ENCODE results near the gene AGK.
"Not testable (repeated sequence)": the region's sequence is repeated elsewhere in the genome, so short reads cannot be mapped to it uniquely, and the experiment has no call there.

AGK gene

GRCh38 chr7:141557360-141557759 is 6.2 kb downstream of the AGK start:
- peaks cover 37% of the 10 kb centered on the region for H3K36me3 ChIP-seq (ENCODE audit: control insufficient read depth, insufficient read depth, low read length)
- H3K4me1 ChIP-seq (ENCODE audit: control insufficient read depth, insufficient read depth, low read length): no peaks in the 10 kb centered on the region
- no peak overlapping the region for H3K4me3 ChIP-seq (ENCODE audit: low read depth, low read length)
- no peak overlapping the region for H3K9ac ChIP-seq (ENCODE audit: low read depth, low read length)
- H3K27ac ChIP-seq (ENCODE audit: low read depth, low read length): no peak overlapping the region
- peaks cover 7% of the 10 kb centered on the region; the same call in 1 of the 2 replicates for H3K9me3 ChIP-seq (ENCODE audit: control insufficient read depth, insufficient read depth, low read length)
- no peaks in the 10 kb centered on the region for H3K27me3 ChIP-seq (ENCODE audit: control insufficient read depth, insufficient read depth, low read length)

- not testable (repeated sequence) for H3K27me3 ChIP-seq (ENCODE audit: control insufficient read depth, insufficient read depth, low read length); H3K4me1 ChIP-seq (ENCODE audit: control insufficient read depth, insufficient read depth, low read length); H3K27ac ChIP-seq (ENCODE audit: low read depth, low read length); H3K9me3 ChIP-seq (ENCODE audit: control insufficient read depth, insufficient read depth, low read length); H3K9ac ChIP-seq (ENCODE audit: low read depth, low read length); H3K4me3 ChIP-seq (ENCODE audit: low read depth, low read length)
- H3K36me3 ChIP-seq (ENCODE audit: control insufficient read depth, insufficient read depth, low read length): peaks cover 37% of the 10 kb centered on the region
Measured at GRCh38 chr7:141557831-141558531, 6.8 kb downstream of the AGK start.

GRCh38 chr7:141558544-141559183 is 7.5 kb downstream of the AGK start:
- peaks cover under 1% of the 10 kb centered on the region; the same call in 1 of the 2 replicates for H3K4me1 ChIP-seq (ENCODE audit: control insufficient read depth, insufficient read depth, low read length)
- H3K9ac ChIP-seq (ENCODE audit: low read depth, low read length): no peak overlapping the region
- H3K9me3 ChIP-seq (ENCODE audit: control insufficient read depth, insufficient read depth, low read length): peaks cover 7% of the 10 kb centered on the region; the same call in 1 of the 2 replicates
- no peaks in the 10 kb centered on the region for H3K27me3 ChIP-seq (ENCODE audit: control insufficient read depth, insufficient read depth, low read length)
- no peak overlapping the region for H3K27ac ChIP-seq (ENCODE audit: low read depth, low read length)
- H3K4me3 ChIP-seq (ENCODE audit: low read depth, low read length): no peak overlapping the region
- peaks cover 33% of the 10 kb centered on the region for H3K36me3 ChIP-seq (ENCODE audit: control insufficient read depth, insufficient read depth, low read length)

- no peak overlapping the region for H3K9ac ChIP-seq (ENCODE audit: low read depth, low read length)
- peaks cover 6% of the 10 kb centered on the region; the same call in 1 of the 2 replicates for H3K4me1 ChIP-seq (ENCODE audit: control insufficient read depth, insufficient read depth, low read length)
- H3K27me3 ChIP-seq (ENCODE audit: control insufficient read depth, insufficient read depth, low read length): no peaks in the 10 kb centered on the region
- peaks cover 7% of the 10 kb centered on the region; the same call in 1 of the 2 replicates for H3K9me3 ChIP-seq (ENCODE audit: control insufficient read depth, insufficient read depth, low read length)
- H3K4me3 ChIP-seq (ENCODE audit: low read depth, low read length): no peak overlapping the region
- H3K36me3 ChIP-seq (ENCODE audit: control insufficient read depth, insufficient read depth, low read length): peaks cover 33% of the 10 kb centered on the region
- no peak overlapping the region for H3K27ac ChIP-seq (ENCODE audit: low read depth, low read length)
Measured at GRCh38 chr7:141559961-141560360, 8.8 kb downstream of the AGK start.

- H3K4me1 ChIP-seq (ENCODE audit: control insufficient read depth, insufficient read depth, low read length): peaks cover 6% of the 10 kb centered on the region; the same call in 1 of the 2 replicates
- H3K9me3 ChIP-seq (ENCODE audit: control insufficient read depth, insufficient read depth, low read length): peaks cover 7% of the 10 kb centered on the region; the same call in 1 of the 2 replicates
- no peaks in the 10 kb centered on the region for H3K27me3 ChIP-seq (ENCODE audit: control insufficient read depth, insufficient read depth, low read length)
- H3K4me3 ChIP-seq (ENCODE audit: low read depth, low read length): no peak overlapping the region
- H3K27ac ChIP-seq (ENCODE audit: low read depth, low read length): no peak overlapping the region
- peaks cover 26% of the 10 kb centered on the region for H3K36me3 ChIP-seq (ENCODE audit: control insufficient read depth, insufficient read depth, low read length)
- H3K9ac ChIP-seq (ENCODE audit: low read depth, low read length): no peak overlapping the region
Measured at GRCh38 chr7:141562036-141562435, 10.8 kb downstream of the AGK start.

- Histone ChIP-seq H3K9ac (ENCODE audit: low read depth, low read length) (no peak overlapping the region), H3K27ac (ENCODE audit: low read depth, low read length) (no peak overlapping the region), H3K4me1 (ENCODE audit: control insufficient read depth, insufficient read depth, low read length) (peaks cover 6% of the 10 kb centered on the region; the same call in 1 of the 2 replicates), H3K4me3 (ENCODE audit: low read depth, low read length) (no peak overlapping the region), H3K27me3 (ENCODE audit: control insufficient read depth, insufficient read depth, low read length) (no peaks in the 10 kb centered on the region), H3K9me3 (ENCODE audit: control insufficient read depth, insufficient read depth, low read length) (peaks cover 7% of the 10 kb centered on the region; the same call in 1 of the 2 replicates), H3K36me3 (ENCODE audit: control insufficient read depth, insufficient read depth, low read length) (peaks cover 24% of the 10 kb centered on the region)
Measured at GRCh38 chr7:141562543-141562942, 11.3 kb downstream of the AGK start.

GRCh38 chr7:141562972-141563371 is 11.8 kb downstream of the AGK start:
- H3K27ac ChIP-seq (ENCODE audit: low read depth, low read length): no peak overlapping the region
- H3K36me3 ChIP-seq (ENCODE audit: control insufficient read depth, insufficient read depth, low read length): peaks cover 23% of the 10 kb centered on the region; the same call in 1 of the 2 replicates
- peaks cover 7% of the 10 kb centered on the region; the same call in 1 of the 2 replicates for H3K9me3 ChIP-seq (ENCODE audit: control insufficient read depth, insufficient read depth, low read length)
- H3K4me1 ChIP-seq (ENCODE audit: control insufficient read depth, insufficient read depth, low read length): peaks cover 6% of the 10 kb centered on the region; the same call in 1 of the 2 replicates
- H3K9ac ChIP-seq (ENCODE audit: low read depth, low read length): no peak overlapping the region
- no peaks in the 10 kb centered on the region for H3K27me3 ChIP-seq (ENCODE audit: control insufficient read depth, insufficient read depth, low read length)
- no peak overlapping the region for H3K4me3 ChIP-seq (ENCODE audit: low read depth, low read length)

- H3K9ac ChIP-seq (ENCODE audit: low read depth, low read length): no peak overlapping the region
- no peaks in the 10 kb centered on the region for H3K27me3 ChIP-seq (ENCODE audit: control insufficient read depth, insufficient read depth, low read length)
- peaks cover 6% of the 10 kb centered on the region; the same call in 1 of the 2 replicates for H3K4me1 ChIP-seq (ENCODE audit: control insufficient read depth, insufficient read depth, low read length)
- H3K36me3 ChIP-seq (ENCODE audit: control insufficient read depth, insufficient read depth, low read length): peaks cover 20% of the 10 kb centered on the region; the same call in 1 of the 2 replicates
- no peak overlapping the region for H3K27ac ChIP-seq (ENCODE audit: low read depth, low read length)
- H3K4me3 ChIP-seq (ENCODE audit: low read depth, low read length): no peak overlapping the region
- H3K9me3 ChIP-seq (ENCODE audit: control insufficient read depth, insufficient read depth, low read length): peaks cover 5% of the 10 kb centered on the region; the same call in 1 of the 2 replicates
Measured at GRCh38 chr7:141563956-141564623, 12.9 kb downstream of the AGK start.

- peaks cover 6% of the 10 kb centered on the region; the same call in 1 of the 2 replicates for H3K4me1 ChIP-seq (ENCODE audit: control insufficient read depth, insufficient read depth, low read length)
- no peak overlapping the region for H3K27ac ChIP-seq (ENCODE audit: low read depth, low read length)
- H3K9ac ChIP-seq (ENCODE audit: low read depth, low read length): no peak overlapping the region
- peaks cover 21% of the 10 kb centered on the region; the same call in 1 of the 2 replicates for H3K36me3 ChIP-seq (ENCODE audit: control insufficient read depth, insufficient read depth, low read length)
- H3K9me3 ChIP-seq (ENCODE audit: control insufficient read depth, insufficient read depth, low read length): no peaks in the 10 kb centered on the region
- H3K4me3 ChIP-seq (ENCODE audit: low read depth, low read length): no peak overlapping the region
- H3K27me3 ChIP-seq (ENCODE audit: control insufficient read depth, insufficient read depth, low read length): no peaks in the 10 kb centered on the region
Measured at GRCh38 chr7:141567432-141567831, 16.2 kb downstream of the AGK start.

- Histone ChIP-seq H3K27me3 (ENCODE audit: control insufficient read depth, insufficient read depth, low read length) (no peaks in the 10 kb centered on the region), H3K9me3 (ENCODE audit: control insufficient read depth, insufficient read depth, low read length) (no peaks in the 10 kb centered on the region), H3K4me1 (ENCODE audit: control insufficient read depth, insufficient read depth, low read length) (peaks cover 6% of the 10 kb centered on the region; the same call in 1 of the 2 replicates), H3K4me3 (ENCODE audit: low read depth, low read length) (no peak overlapping the region), H3K36me3 (ENCODE audit: control insufficient read depth, insufficient read depth, low read length) (peaks cover 21% of the 10 kb centered on the region; the same call in 1 of the 2 replicates), H3K9ac (ENCODE audit: low read depth, low read length) (no peak overlapping the region), H3K27ac (ENCODE audit: low read depth, low read length) (no peak overlapping the region)
Measured at GRCh38 chr7:141568227-141568626, 17.0 kb downstream of the AGK start.

Data from HUES48 (cell line).